ENCODE results near the gene HSH2D.

HSH2D gene

DNA sequence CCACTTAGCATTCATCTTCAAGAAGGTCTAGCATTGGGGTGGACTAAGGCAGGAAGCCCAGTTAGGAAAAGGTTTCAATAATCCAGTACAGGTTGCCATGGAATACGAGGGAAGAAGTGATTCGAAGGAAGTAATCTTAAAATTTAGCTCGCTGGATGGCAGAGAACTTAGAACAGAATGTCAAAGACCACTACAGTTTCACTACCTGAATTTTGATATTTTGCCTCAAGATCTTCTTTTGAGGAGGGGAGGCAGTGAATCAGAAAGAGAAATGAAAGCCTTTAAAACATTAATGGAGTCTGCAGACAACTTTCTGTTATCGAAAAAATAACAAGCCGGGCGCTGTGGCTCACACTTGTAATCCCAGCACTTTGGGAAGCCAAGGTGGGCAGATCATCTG lies 38.8 kb upstream of the HSH2D start:
- no peak; the same call in 2 of the 3 replicates for ATAC-seq
- no peak for TF ChIP-seq SNAI2 (CRISPR knock-in tag; IDR thresholded peaks at IDR 0.05)

DNA sequence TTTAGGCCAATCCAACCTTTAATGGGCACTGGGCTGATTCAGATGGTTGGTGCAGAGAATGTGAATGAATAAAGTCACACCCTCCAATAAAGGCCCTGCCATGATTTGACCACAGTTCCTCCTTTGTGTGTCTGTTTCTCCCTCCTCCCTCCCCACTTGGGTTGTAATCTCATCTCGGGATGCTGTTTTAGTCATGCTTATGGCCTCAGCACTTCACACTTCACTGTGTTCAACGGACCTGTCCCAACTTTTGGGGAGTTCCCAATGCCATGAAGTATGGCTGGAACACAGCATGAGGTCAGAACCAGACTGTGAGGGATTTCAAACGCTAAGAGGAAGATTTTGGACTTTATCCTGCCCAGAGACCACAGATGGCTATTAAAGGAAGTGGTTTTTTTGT lies 37.4 kb upstream of the HSH2D start:
- TF ChIP-seq ZFP30 (CRISPR knock-in tag; IDR thresholded peaks at IDR 0.05) (no peak), ZFP3 (CRISPR knock-in tag; IDR thresholded peaks at IDR 0.05) (no peak), SNAI2 (CRISPR knock-in tag; IDR thresholded peaks at IDR 0.05) (no peak), ZNF8 (CRISPR knock-in tag; IDR thresholded peaks at IDR 0.05) (no peak), TCF4 (CRISPR knock-in tag; IDR thresholded peaks at IDR 0.05; ENCODE audit: borderline replicate concordance) (no peak), TOX (CRISPR knock-in tag; IDR thresholded peaks at IDR 0.05; ENCODE audit: borderline replicate concordance) (no peak), ESRRG (CRISPR knock-in tag; IDR thresholded peaks at IDR 0.05) (no peak), GLIS3 (CRISPR knock-in tag; IDR thresholded peaks at IDR 0.05) (no peak), ISL1 (CRISPR knock-in tag; IDR thresholded peaks at IDR 0.05) (no peak), ZNF565 (CRISPR knock-in tag; conservative IDR thresholded peaks at IDR 0.05; ENCODE audit: low read depth) (no peak), ZC3H10 (CRISPR knock-in tag; IDR thresholded peaks at IDR 0.05) (no peak), PPARA (CRISPR knock-in tag; IDR thresholded peaks at IDR 0.05; ENCODE audit: borderline replicate concordance) (no peak)
- TF ChIP-seq, protein P1, sequence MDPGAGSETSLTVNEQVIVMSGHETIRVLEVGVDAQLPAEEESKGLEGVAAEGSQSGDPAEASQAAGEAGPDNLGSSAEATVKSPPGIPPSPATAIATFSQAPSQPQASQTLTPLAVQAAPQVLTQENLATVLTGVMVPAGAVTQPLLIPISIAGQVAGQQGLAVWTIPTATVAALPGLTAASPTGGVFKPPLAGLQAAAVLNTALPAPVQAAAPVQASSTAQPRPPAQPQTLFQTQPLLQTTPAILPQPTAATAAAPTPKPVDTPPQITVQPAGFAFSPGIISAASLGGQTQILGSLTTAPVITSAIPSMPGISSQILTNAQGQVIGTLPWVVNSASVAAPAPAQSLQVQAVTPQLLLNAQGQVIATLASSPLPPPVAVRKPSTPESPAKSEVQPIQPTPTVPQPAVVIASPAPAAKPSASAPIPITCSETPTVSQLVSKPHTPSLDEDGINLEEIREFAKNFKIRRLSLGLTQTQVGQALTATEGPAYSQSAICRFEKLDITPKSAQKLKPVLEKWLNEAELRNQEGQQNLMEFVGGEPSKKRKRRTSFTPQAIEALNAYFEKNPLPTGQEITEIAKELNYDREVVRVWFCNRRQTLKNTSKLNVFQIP (CRISPR knock-in tag; IDR thresholded peaks at IDR 0.05; ENCODE audit: borderline replicate concordance, low read depth), result no peak
- TF ChIP-seq, protein P2, sequence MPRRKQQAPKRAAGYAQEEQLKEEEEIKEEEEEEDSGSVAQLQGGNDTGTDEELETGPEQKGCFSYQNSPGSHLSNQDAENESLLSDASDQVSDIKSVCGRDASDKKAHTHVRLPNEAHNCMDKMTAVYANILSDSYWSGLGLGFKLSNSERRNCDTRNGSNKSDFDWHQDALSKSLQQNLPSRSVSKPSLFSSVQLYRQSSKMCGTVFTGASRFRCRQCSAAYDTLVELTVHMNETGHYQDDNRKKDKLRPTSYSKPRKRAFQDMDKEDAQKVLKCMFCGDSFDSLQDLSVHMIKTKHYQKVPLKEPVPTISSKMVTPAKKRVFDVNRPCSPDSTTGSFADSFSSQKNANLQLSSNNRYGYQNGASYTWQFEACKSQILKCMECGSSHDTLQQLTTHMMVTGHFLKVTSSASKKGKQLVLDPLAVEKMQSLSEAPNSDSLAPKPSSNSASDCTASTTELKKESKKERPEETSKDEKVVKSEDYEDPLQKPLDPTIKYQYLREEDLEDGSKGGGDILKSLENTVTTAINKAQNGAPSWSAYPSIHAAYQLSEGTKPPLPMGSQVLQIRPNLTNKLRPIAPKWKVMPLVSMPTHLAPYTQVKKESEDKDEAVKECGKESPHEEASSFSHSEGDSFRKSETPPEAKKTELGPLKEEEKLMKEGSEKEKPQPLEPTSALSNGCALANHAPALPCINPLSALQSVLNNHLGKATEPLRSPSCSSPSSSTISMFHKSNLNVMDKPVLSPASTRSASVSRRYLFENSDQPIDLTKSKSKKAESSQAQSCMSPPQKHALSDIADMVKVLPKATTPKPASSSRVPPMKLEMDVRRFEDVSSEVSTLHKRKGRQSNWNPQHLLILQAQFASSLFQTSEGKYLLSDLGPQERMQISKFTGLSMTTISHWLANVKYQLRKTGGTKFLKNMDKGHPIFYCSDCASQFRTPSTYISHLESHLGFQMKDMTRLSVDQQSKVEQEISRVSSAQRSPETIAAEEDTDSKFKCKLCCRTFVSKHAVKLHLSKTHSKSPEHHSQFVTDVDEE (CRISPR knock-in tag; IDR thresholded peaks at IDR 0.05), result no peak
- TF ChIP-seq, protein P3, sequence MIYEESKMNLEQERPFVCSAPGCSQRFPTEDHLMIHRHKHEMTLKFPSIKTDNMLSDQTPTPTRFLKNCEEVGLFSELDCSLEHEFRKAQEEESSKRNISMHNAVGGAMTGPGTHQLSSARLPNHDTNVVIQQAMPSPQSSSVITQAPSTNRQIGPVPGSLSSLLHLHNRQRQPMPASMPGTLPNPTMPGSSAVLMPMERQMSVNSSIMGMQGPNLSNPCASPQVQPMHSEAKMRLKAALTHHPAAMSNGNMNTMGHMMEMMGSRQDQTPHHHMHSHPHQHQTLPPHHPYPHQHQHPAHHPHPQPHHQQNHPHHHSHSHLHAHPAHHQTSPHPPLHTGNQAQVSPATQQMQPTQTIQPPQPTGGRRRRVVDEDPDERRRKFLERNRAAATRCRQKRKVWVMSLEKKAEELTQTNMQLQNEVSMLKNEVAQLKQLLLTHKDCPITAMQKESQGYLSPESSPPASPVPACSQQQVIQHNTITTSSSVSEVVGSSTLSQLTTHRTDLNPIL (CRISPR knock-in tag; IDR thresholded peaks at IDR 0.05; ENCODE audit: low read depth), result no peak
- TF ChIP-seq, protein P4, sequence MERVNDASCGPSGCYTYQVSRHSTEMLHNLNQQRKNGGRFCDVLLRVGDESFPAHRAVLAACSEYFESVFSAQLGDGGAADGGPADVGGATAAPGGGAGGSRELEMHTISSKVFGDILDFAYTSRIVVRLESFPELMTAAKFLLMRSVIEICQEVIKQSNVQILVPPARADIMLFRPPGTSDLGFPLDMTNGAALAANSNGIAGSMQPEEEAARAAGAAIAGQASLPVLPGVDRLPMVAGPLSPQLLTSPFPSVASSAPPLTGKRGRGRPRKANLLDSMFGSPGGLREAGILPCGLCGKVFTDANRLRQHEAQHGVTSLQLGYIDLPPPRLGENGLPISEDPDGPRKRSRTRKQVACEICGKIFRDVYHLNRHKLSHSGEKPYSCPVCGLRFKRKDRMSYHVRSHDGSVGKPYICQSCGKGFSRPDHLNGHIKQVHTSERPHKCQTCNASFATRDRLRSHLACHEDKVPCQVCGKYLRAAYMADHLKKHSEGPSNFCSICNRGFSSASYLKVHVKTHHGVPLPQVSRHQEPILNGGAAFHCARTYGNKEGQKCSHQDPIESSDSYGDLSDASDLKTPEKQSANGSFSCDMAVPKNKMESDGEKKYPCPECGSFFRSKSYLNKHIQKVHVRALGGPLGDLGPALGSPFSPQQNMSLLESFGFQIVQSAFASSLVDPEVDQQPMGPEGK (CRISPR knock-in tag; IDR thresholded peaks at IDR 0.05; ENCODE audit: borderline replicate concordance), result no peak
- peak; percentile 18; the same call in 2 of the 3 replicates for ATAC-seq

DNA sequence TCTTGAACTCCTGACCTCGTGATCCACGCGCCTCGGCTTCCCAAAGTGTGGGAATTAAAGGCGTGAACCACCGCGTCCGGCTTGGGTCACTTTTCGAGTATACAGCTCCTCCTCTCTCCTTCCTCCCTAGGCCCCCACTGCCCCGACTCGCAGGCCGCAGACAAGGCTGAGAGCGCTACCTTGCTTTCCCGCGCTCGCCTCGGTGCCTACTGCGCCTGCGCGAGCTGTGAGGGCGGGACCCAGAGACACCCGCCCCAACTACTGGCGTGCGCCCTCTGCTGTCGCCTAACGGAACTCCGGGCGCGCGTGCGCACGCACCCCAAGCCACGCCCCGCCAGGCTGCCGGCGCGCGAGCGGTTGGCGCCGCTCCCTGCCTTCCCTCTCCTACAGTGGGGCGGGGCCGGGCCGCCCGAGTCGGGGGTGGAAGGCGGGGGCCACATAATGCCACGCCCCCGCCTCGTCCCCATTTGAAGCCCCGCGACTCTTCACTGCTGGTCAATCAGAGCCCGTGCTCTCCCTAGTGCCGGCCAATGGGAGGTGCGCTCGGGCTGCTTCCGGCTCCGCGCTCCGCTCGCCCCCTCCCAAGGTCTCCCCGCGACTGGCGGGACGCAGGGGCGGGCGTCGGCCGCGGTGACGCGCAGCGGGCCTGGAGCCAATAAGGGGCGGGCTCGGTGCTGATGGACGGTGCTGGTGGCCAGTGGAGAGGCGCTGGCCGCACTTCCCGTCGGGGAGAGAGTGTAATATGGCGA lies 32.2 kb upstream of the HSH2D start, which contains the start of gene RAB8A:
Gene RAB8A, plus strand, starts transcription at position 730 of the 749 bp plus-strand sequence. Its CDS starts 13 bp downstream, at position 743.
- TF ChIP-seq TOX (CRISPR knock-in tag; IDR thresholded peaks at IDR 0.05; ENCODE audit: borderline replicate concordance) (no peak), ZNF565 (CRISPR knock-in tag; conservative IDR thresholded peaks at IDR 0.05; ENCODE audit: low read depth) (no peak), CSDC2 (CRISPR knock-in tag; IDR thresholded peaks at IDR 0.05) (no peak), ISL1 (CRISPR knock-in tag; IDR thresholded peaks at IDR 0.05) (no peak)
- TF ChIP-seq, protein P4 (CRISPR knock-in tag; IDR thresholded peaks at IDR 0.05; ENCODE audit: borderline replicate concordance), result 0 out of 2 replicates have a peak, but pooled peaks have one; percentile 45
- TF ChIP-seq, protein P2 (CRISPR knock-in tag; IDR thresholded peaks at IDR 0.05), result no peak
- ATAC-seq, result peak; percentile 98

Measured in SK-N-SH treated with all-trans-retinoic acid at 6 μM for 48 hours (cell line).